ENCODE results near the gene SP7.
"Not testable (repeated sequence)": the region's sequence is repeated elsewhere in the genome, so short reads cannot be mapped to it uniquely, and the experiment has no call there.

SP7 gene

GRCh38 chr12:53333289-53333688, 2.9 kb downstream of the SP7 start:
- ATAC-seq (ENCODE audit: low read depth), result no peak
- TF ChIP-seq CTCF (IDR thresholded peaks at IDR 0.05; ENCODE audit: poor library complexity, severe bottlenecking), result no peak
- no peak for DNase-seq (ENCODE audit: low spot score)
- Histone ChIP-seq H3K4me1 (ENCODE audit: insufficient read depth, poor library complexity, severe bottlenecking) (no peaks in the 10 kb centered on the region), H3K36me3 (ENCODE audit: low read depth) (no peaks in the 10 kb centered on the region), H3K27me3 (ENCODE audit: insufficient read depth, poor library complexity, severe bottlenecking) (no peaks in the 10 kb centered on the region), H3K4me3 (ENCODE audit: severe bottlenecking) (no peak overlapping the region), H3K9me3 (ENCODE audit: severe bottlenecking) (no peaks in the 10 kb centered on the region), H3K27ac (ENCODE audit: poor library complexity, severe bottlenecking) (no peak overlapping the region)

- no peak overlapping the region for H3K4me3 ChIP-seq (ENCODE audit: severe bottlenecking)
- TF ChIP-seq CTCF (IDR thresholded peaks at IDR 0.05; ENCODE audit: poor library complexity, severe bottlenecking), result no peak
- H3K27me3 ChIP-seq (ENCODE audit: insufficient read depth, poor library complexity, severe bottlenecking), result no peaks in the 10 kb centered on the region
- no peak for DNase-seq (ENCODE audit: low spot score)
- no peak for ATAC-seq (ENCODE audit: low read depth)
- no peaks in the 10 kb centered on the region for H3K36me3 ChIP-seq (ENCODE audit: low read depth)
- no peaks in the 10 kb centered on the region for H3K9me3 ChIP-seq (ENCODE audit: severe bottlenecking)
- no peaks in the 10 kb centered on the region for H3K4me1 ChIP-seq (ENCODE audit: insufficient read depth, poor library complexity, severe bottlenecking)
- H3K27ac ChIP-seq (ENCODE audit: poor library complexity, severe bottlenecking), result no peak overlapping the region
These were observed 3.4 kb downstream of the SP7 start for GRCh38 chr12:53332744-53333143.

- H3K9me3 ChIP-seq (ENCODE audit: severe bottlenecking); H3K27ac ChIP-seq (ENCODE audit: poor library complexity, severe bottlenecking); ATAC-seq (ENCODE audit: low read depth); DNase-seq (ENCODE audit: low spot score); H3K4me3 ChIP-seq (ENCODE audit: severe bottlenecking); H3K27me3 ChIP-seq (ENCODE audit: insufficient read depth, poor library complexity, severe bottlenecking); H3K4me1 ChIP-seq (ENCODE audit: insufficient read depth, poor library complexity, severe bottlenecking); H3K36me3 ChIP-seq (ENCODE audit: low read depth): not testable (repeated sequence)
These were observed 3.8 kb downstream of the SP7 start for GRCh38 chr12:53332339-53332738.

- ATAC-seq (ENCODE audit: low read depth) (no peak), DNase-seq (ENCODE audit: low spot score) (no peak)
- no peak for TF ChIP-seq CTCF (IDR thresholded peaks at IDR 0.05; ENCODE audit: poor library complexity, severe bottlenecking)
- Histone ChIP-seq H3K4me3 (ENCODE audit: severe bottlenecking) (no peak overlapping the region), H3K27ac (ENCODE audit: poor library complexity, severe bottlenecking) (no peak overlapping the region), H3K36me3 (ENCODE audit: low read depth) (no peaks in the 10 kb centered on the region), H3K4me1 (ENCODE audit: insufficient read depth, poor library complexity, severe bottlenecking) (no peaks in the 10 kb centered on the region), H3K9me3 (ENCODE audit: severe bottlenecking) (no peaks in the 10 kb centered on the region), H3K27me3 (ENCODE audit: insufficient read depth, poor library complexity, severe bottlenecking) (no peaks in the 10 kb centered on the region)
These were observed 5.5 kb downstream of the SP7 start for GRCh38 chr12:53330671-53331070.

GRCh38 chr12:53328043-53328435, 8.1 kb downstream of the SP7 start:
- ATAC-seq (ENCODE audit: low read depth), result no peak
- H3K4me1 ChIP-seq (ENCODE audit: insufficient read depth, poor library complexity, severe bottlenecking), result no peaks in the 10 kb centered on the region
- H3K27me3 ChIP-seq (ENCODE audit: insufficient read depth, poor library complexity, severe bottlenecking), result no peaks in the 10 kb centered on the region
- H3K27ac ChIP-seq (ENCODE audit: poor library complexity, severe bottlenecking), result no peak overlapping the region
- DNase-seq (ENCODE audit: low spot score), result no peak
- H3K36me3 ChIP-seq (ENCODE audit: low read depth), result no peaks in the 10 kb centered on the region
- H3K9me3 ChIP-seq (ENCODE audit: severe bottlenecking), result no peaks in the 10 kb centered on the region
- H3K4me3 ChIP-seq (ENCODE audit: severe bottlenecking), result no peak overlapping the region
- TF ChIP-seq CTCF (IDR thresholded peaks at IDR 0.05; ENCODE audit: poor library complexity, severe bottlenecking), result no peak

Measured in RWPE2 (cell line).